Subcutaneous adipose tissue (tissue), 4 donors: ENCODE data around the gene GTPBP4. TPM values are rescaled to one million over a fixed set of nuclear protein-coding genes. Genes with fewer than 3 reads are reported as not detected.

Experiments used
- total RNA-seq, 4 donors: library from RNA; depleted of rRNA; stranded (reverse); fragments of >200 nt; gene quantifications; one replicate each; pipeline ENCODE4 v1.1.0, GENCODE V29; 2016
- TF ChIP-seq, protein P1 (sequence below): fragments of 450-650 bp; IDR thresholded peaks from one replicate; pipeline ENCODE4 v1.5.1; 2016; ENCODE audit warnings: low read depth, mild to moderate bottlenecking, control low read depth, antibody characterized with exemption, moderate library complexity

The GTPBP4 gene
- total RNA-seq, 4 donors from 2014 or later: 26.3 to 31.9 (median 29.6) TPM

DNA sequence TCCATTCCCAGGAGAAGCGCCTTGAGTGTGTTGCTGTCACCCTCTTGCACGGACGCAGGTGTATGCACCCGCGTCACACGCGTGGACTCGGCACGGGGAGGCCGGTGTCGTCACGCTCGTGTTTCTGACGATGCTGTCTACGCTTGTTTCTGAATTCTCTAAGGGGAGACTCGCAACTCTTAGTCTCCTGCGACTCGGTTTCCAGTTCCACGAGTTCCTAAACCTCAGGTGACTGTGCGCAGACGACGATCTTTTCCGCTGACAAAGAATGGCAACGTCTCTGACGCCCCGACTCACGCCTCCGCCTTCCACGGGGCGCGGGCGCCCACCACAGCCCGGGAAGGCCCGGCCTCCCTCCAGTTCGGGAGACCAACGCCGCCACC, 60.1 kb downstream of the GTPBP4 start:
- TF ChIP-seq, protein P1, sequence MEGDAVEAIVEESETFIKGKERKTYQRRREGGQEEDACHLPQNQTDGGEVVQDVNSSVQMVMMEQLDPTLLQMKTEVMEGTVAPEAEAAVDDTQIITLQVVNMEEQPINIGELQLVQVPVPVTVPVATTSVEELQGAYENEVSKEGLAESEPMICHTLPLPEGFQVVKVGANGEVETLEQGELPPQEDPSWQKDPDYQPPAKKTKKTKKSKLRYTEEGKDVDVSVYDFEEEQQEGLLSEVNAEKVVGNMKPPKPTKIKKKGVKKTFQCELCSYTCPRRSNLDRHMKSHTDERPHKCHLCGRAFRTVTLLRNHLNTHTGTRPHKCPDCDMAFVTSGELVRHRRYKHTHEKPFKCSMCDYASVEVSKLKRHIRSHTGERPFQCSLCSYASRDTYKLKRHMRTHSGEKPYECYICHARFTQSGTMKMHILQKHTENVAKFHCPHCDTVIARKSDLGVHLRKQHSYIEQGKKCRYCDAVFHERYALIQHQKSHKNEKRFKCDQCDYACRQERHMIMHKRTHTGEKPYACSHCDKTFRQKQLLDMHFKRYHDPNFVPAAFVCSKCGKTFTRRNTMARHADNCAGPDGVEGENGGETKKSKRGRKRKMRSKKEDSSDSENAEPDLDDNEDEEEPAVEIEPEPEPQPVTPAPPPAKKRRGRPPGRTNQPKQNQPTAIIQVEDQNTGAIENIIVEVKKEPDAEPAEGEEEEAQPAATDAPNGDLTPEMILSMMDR: no peak

DNA sequence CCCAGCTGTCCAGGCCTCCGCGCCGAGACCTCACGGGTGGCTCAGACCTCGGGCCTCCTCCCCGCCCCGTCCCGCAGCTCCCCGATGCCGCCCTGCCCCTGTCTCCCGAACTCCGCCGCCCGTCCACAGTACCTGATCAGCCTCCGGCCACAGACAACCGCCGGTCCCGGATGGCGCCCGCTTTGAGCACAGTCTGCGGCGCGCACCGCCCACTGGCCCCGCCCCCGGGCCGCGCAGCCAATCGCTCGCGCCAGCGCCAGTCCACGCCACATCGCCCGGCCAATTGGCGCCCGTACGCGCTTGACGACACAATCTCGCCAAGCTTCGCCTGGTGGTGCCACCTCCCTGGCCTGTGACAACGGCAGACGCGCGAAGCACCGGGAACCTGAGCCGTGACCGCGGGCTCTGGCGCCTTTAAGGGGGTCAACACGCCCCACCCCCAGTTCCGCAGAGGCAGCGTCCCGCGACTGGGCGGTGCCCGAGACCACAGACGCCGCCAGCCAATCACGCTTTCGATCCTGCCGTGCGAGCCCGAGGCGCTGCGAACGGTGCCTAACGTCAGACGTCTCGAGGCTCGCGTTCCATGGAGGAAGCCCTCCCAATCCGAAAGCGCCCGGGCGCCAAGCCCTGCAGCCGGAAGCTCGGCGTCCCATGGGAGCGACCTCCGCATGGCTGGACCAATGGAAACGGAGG, 60.6 kb downstream of the GTPBP4 start, which contains the start of gene IDI1:
Gene IDI1, minus strand, starts transcription at position 388 of the 693 bp plus-strand sequence. Its CDS starts 116 bp downstream, at position 272.
- TF ChIP-seq, protein P1: no peak

DNA sequence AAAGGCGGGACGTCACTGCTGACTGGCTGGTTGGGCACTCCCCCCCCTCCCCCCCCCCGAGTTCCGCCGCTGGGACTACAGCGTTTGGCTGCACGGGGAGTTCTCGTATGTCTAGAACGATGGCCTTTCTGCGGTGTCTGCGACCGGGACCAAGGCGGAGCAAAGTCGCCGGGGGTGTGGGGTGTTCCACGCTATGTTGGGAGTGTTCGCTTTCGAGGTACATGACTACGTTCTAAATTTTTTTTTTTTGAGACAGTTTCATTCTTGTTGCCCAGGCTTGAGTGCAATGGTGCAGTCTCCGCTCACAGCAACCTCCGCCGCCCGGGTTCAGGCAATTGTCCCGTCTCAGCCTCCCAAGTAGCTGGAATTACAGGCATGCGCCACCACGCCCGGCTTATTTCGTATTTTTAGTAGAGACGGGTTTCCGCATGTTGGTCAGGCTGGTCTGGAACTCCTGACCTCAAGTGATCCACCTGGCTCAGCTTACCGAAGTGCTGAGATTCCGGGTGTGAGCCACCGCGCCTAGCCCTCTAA, 61.3 kb downstream of the GTPBP4 start:
- TF ChIP-seq, protein P1: no peak

DNA sequence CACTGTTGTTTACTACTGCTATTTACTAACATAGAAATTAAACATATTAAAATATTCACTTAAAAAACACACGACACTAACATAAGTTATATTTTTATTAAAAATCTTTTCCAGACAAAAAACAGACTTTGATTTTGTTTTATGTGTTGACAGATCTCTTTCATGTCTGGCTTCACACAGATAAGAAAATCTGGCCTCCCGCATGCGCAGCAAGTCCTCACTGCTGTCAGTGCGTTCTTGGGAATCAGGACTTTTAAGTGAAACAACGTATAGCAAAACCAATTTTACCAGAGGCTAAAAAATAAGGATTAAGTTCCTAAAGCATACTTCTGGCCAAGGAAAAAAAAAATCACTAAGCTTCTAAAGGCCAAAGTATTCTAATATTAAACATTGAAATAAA, 61.9 kb downstream of the GTPBP4 start:
- TF ChIP-seq, protein P1: no peak

DNA sequence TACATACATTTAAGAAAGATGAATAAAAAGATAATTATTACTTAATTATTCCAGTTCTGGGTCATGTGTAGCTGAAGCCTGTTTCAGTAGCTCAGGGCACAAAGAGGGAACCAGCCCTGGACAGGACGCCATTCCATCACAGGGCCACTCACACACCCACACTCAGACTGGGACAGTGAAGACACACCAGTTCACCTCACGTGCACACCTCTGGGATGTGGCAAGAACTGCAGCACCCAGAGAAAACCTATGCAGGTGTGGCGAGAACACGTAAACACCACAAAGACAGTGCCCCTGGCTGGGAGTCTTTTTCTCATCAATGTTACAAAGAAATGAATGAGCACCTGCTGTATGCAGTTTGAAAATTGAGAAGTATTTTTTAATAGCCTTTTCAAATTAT, 62.3 kb downstream of the GTPBP4 start:
- TF ChIP-seq, protein P1: no peak

DNA sequence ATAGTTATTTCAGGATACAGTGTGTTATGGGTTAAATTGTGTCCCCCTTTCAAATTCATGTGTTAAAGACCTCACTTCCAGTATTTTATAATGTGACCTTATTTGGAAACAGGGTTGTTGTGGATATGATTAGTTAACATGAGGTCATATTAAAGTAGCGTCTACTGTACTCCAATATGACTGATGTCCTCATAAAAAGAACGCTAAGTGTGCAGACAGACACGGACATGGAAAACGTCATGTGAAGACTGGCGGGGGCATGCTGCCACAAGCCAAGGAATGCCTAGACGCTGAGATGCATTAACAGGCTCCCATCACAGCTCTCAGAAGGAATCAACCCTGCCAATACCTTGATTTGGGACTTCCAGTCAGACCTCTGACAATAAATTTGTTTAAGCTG, 66.5 kb downstream of the GTPBP4 start:
- TF ChIP-seq, protein P1: no peak

DNA sequence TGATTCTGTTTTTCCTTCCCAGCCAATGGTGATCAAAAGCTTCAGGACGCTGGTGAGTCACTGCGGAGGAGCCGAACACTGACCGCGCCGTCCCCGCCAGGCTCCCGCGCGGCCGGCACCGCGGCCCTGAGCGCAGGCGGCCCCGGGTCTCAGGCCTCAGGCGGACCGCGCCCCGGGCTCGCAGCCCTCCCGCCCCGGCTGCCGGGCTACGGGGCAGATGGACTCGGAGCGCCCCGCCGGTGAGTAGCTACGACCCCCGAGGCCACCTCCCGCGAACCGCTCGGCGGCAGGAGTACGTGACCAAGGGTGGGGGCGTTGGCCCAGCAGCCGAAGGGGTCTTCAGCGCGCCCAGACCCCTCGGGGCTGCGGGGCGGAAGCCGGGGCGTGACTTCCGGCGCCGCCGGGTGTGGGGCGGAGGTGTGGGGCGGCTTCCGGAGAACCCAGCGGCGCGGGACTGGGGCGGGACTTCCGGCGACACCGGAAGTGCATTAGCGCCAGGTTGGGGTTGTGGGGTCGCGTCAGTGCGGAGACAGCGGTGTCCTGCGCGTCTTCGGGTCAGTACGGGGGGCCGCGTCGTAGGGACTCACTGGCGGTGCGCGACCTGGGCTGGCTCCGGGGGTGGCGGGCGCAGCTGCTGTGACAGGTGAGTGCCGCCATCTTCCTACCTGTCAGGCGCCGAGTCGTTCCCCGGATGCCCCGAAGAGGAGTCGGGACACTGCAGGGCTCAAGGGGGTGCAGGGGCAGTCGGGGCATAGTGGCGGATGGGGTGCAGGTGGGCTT, 68.3 kb downstream of the GTPBP4 start, which contains the start of gene WDR37:
Gene WDR37, plus strand, starts transcription at position 60 of the 780 bp plus-strand sequence. CDS start 15,771 bp downstream, outside the sequence.
- TF ChIP-seq, protein P1: no peak
